Measurements from ENCODE around the gene CACNA1I. TPM values are rescaled to one million over a fixed set of nuclear protein-coding genes. Genes with fewer than 3 reads are reported as not detected.

The CACNA1I gene
- total RNA-seq, 2 experiments from 2014 or later, result 0.07 to 0.09 TPM

DNA sequence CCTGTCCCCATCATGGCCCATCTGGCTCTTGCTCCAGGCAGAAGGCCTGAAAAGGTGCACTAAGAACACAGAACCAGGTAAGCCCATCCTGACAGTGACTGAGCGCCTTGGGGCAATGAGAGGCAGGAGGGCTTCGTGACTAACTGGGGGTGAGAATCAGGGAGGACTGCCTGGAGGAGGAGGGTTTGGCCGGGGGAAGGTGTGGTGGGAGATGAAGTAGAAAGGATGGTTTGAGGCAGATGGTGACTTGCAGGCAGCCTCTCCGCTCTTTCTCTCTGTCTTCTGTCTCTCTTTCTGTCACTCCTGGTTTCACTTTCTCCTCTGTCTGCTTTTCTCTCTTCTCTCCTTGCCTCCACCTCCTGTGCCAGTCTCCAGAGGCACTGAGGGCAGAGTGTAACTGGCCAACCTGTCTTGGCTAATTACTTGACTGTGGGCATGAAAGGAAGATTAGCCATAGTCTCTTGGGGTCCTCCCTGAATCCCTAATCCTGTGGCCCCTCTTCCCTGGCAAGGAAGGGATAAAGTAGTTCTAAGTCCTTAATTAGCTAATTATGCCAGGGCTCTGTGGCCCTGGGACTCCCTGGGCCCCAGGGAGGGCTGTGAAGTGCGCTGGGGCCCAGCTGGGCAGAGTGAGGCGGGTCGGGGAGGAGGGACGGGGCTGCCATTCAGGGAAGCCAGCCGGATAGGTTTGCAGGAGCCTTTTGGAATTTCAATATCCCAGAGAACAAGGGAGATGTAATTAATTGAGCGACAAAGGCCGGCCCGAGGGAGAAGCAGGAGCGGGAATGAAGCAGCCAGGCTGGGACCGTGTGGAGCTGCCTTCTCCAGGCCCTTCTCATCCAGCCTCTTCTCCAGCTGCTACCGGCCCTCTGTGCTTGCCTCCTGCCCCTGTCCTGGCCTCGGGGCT is 61.1 kb downstream of the CACNA1I start:
- Mint-ChIP-seq H3K27ac (no peak overlapping the region), H3K9me3 (no peaks in the 10 kb centered on the region), H3K27me3 (no peaks in the 10 kb centered on the region), H3K36me3 (ENCODE audit: low read depth) (no peaks in the 10 kb centered on the region), H3K4me3 (no peak overlapping the region), H3K4me1 (ENCODE audit: low read depth) (peaks cover 4% of the 10 kb centered on the region)
- CTCF ChIA-PET, result no interaction called here
- POLR2A ChIA-PET, result interaction anchor here (0.5 kb wide), 1 partner anchor 146 kb away, joined by 3 read pairs; no protein-coding TSS in a partner anchor
- ATAC-seq (no peak), DNase-seq (no peak)
- TF ChIP-seq CTCF (IDR thresholded peaks at IDR 0.05), result no peak
- intact Hi-C loops (cut with micrococcal nuclease), result no loop called here

GRCh38 chr22:39634530-39635405 is 64.2 kb downstream of the CACNA1I start:
- ATAC-seq, result no peak
- no peaks in the 10 kb centered on the region for H3K27me3 Mint-ChIP-seq

GRCh38 chr22:39635719-39636118 is 65.2 kb downstream of the CACNA1I start:
- ATAC-seq (no peak), DNase-seq (no peak)
- no peaks in the 10 kb centered on the region for H3K27me3 Mint-ChIP-seq
- CTCF ChIA-PET, result no interaction called here
- intact Hi-C loops (cut with micrococcal nuclease), result no loop called here
- no peak for TF ChIP-seq CTCF (IDR thresholded peaks at IDR 0.05)
- H3K4me1 Mint-ChIP-seq (ENCODE audit: low read depth), result peaks cover 4% of the 10 kb centered on the region
- no peaks in the 10 kb centered on the region for H3K9me3 Mint-ChIP-seq
- POLR2A ChIA-PET, result no interaction called here
- H3K36me3 Mint-ChIP-seq (ENCODE audit: low read depth), result no peaks in the 10 kb centered on the region
- H3K4me3 Mint-ChIP-seq, result no peak overlapping the region
- no peak overlapping the region for H3K27ac Mint-ChIP-seq

More at GRCh38 chr22:39634530-39635405, 64.2 kb downstream of the CACNA1I start:
- H3K4me1 Mint-ChIP-seq (ENCODE audit: low read depth), result peaks cover 4% of the 10 kb centered on the region
- POLR2A ChIA-PET, result no interaction called here
- peak; percentile 40 for DNase-seq
- no peak overlapping the region for H3K4me3 Mint-ChIP-seq
- no peaks in the 10 kb centered on the region for H3K9me3 Mint-ChIP-seq
- no peak for TF ChIP-seq CTCF (IDR thresholded peaks at IDR 0.05)
- intact Hi-C loops (cut with micrococcal nuclease), result no loop called here
- CTCF ChIA-PET, result no interaction called here
- no peak overlapping the region for H3K27ac Mint-ChIP-seq
- no peaks in the 10 kb centered on the region for H3K36me3 Mint-ChIP-seq (ENCODE audit: low read depth)

DNA sequence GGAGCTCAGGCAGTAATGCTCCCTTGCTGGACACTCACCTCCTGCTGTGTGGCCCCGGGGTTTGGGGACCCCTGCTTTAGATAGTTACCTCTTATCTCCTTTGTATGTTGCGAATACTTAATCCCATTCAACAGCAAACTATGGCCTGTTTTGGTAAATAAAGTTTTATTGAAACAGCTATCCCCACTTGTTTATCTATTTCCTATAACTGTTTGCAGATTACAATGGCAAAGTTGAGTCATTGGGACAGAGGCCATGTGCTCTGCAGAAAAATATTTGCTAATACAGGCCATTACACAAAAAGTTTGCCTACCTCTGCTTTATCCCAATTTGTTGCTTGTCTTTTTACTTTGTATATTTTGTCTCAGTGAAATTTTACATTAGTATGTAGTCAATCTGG is 68.4 kb downstream of the CACNA1I start:
- Mint-ChIP-seq H3K27ac (no peak overlapping the region), H3K27me3 (peaks cover 2% of the 10 kb centered on the region), H3K4me3 (no peak overlapping the region), H3K4me1 (ENCODE audit: low read depth) (peaks cover 4% of the 10 kb centered on the region), H3K36me3 (ENCODE audit: low read depth) (no peaks in the 10 kb centered on the region), H3K9me3 (no peaks in the 10 kb centered on the region)
- no peak for ATAC-seq
- intact Hi-C loops (cut with micrococcal nuclease), result no loop called here
- ChIA-PET CTCF (no interaction called here), POLR2A (no interaction called here)
- no peak for DNase-seq
- no peak for TF ChIP-seq CTCF (IDR thresholded peaks at IDR 0.05)

All from activated CD8-positive, alpha-beta T cell treated with anti-CD3 and anti-CD28 coated beads for 36 hours (primary cell).